IMR-90 (cell line): ENCODE measurements around the gene ATRNL1. TPM values are rescaled to one million over a fixed set of nuclear protein-coding genes. Genes with fewer than 3 reads are reported as not detected.
A peak's percentile ranks its signal among the peaks of the same experiment; 100 is the strongest.

Experiments used
- ATAC-seq: fragments of 200-7000 bp; cut with Tn5 transposase; 2 replicates; pipeline ENCODE4 v1.9.1; 2020; ENCODE audit warnings: low read depth, mild to moderate bottlenecking, moderate library complexity
- BruUV-seq: library from RNA; stranded (reverse); fragments of 400-500 nt; replicated peaks from 2 replicates; lab custom pipeline; 2021; lab: Mats Ljungman, UMichigan
- CTCF ChIA-PET: fragments of 300-600 bp; formaldehyde crosslinking; extraction: SDS; loops from one replicate; lab custom pipeline; 2021; ENCODE audit warnings: antibody characterized with exemption; lab: Yijun Ruan, JAX
- POLR2A ChIA-PET: fragments of 300-600 bp; sonication (Branson Sonifier 250); formaldehyde crosslinking; loops from one replicate; lab custom pipeline; 2022; ENCODE audit warnings: antibody characterized with exemption; ENCODE audit not compliant: unreplicated experiment; lab: Charles Lee
- DNase-seq: peaks from one replicate; pipeline ENCODE4 v3.0.0; 2013
- H2AFZ ChIP-seq: replicated peaks from 2 replicates; pipeline ENCODE3; 2013; ENCODE audit warnings: low read length, mild to moderate bottlenecking; ENCODE audit not compliant: poor library complexity
- H2AK5ac ChIP-seq: 2 replicates; pipeline ENCODE4 v1.6.1; 2013; ENCODE audit warnings: low read depth, low read length, inconsistent platforms
- H2AK9ac ChIP-seq: replicated peaks from 2 replicates; pipeline ENCODE3; 2013; ENCODE audit warnings: mild to moderate bottlenecking, low read depth, low read length, moderate library complexity; ENCODE audit not compliant: poor library complexity
- H2BK120ac ChIP-seq: 2 replicates; pipeline ENCODE4 v1.6.1; 2013; ENCODE audit warnings: low read depth, low read length, inconsistent platforms
- H2BK15ac ChIP-seq: 3 replicates; pipeline ENCODE4 v1.6.1; 2013; ENCODE audit warnings: low read depth, low read length, inconsistent platforms
- H2BK20ac ChIP-seq: 2 replicates; pipeline ENCODE4 v1.6.1; 2013; ENCODE audit warnings: low read depth, mild to moderate bottlenecking, inconsistent platforms, low read length, moderate library complexity
- H2BK5ac ChIP-seq: 2 replicates; pipeline ENCODE4 v1.6.1; 2013; ENCODE audit warnings: mild to moderate bottlenecking, low read depth, low read length, inconsistent platforms; ENCODE audit not compliant: poor library complexity, severe bottlenecking
- H3K14ac ChIP-seq: replicated peaks from 2 replicates; pipeline ENCODE4 v1.6.1; 2013; ENCODE audit warnings: low read depth, low read length, inconsistent platforms
- H3K18ac ChIP-seq: 2 replicates; pipeline ENCODE4 v1.6.1; 2013; ENCODE audit warnings: low read depth, low read length, control low read depth
- H3K23ac ChIP-seq: 2 replicates; pipeline ENCODE4 v1.6.1; 2013; ENCODE audit warnings: low read depth, low read length, inconsistent platforms
- H3K27ac ChIP-seq: 2 replicates; pipeline ENCODE4 v1.5.1; 2013; ENCODE audit warnings: mild to moderate bottlenecking, control low read depth, low read length; ENCODE audit not compliant: insufficient read depth
- H3K27me3 ChIP-seq: 2 replicates; pipeline ENCODE4 v1.6.1; 2013; ENCODE audit warnings: low read length; ENCODE audit not compliant: control insufficient read depth, insufficient read depth
- H3K36me3 ChIP-seq: 2 replicates; pipeline ENCODE4 v1.6.1; 2013; ENCODE audit warnings: low read length, mixed read lengths; ENCODE audit not compliant: control insufficient read depth, insufficient read depth
- H3K4ac ChIP-seq: 2 replicates; pipeline ENCODE4 v1.6.1; 2013; ENCODE audit warnings: low read depth, low read length, inconsistent platforms
- H3K4me1 ChIP-seq: 2 replicates; pipeline ENCODE4 v1.6.1; 2013; ENCODE audit warnings: low read length, mixed read lengths; ENCODE audit not compliant: control insufficient read depth, insufficient read depth
- H3K4me2 ChIP-seq: 2 replicates; pipeline ENCODE4 v1.6.1; 2013; ENCODE audit warnings: low read depth, mild to moderate bottlenecking, control low read depth, low read length, moderate library complexity
- H3K4me3 ChIP-seq: 2 replicates; pipeline ENCODE4 v1.5.1; 2013; ENCODE audit warnings: low read depth, mild to moderate bottlenecking, control low read depth, low read length, moderate library complexity; ENCODE audit not compliant: insufficient read depth
- H3K56ac ChIP-seq: 2 replicates; pipeline ENCODE4 v1.6.1; 2013; ENCODE audit warnings: low read length, inconsistent platforms; ENCODE audit not compliant: insufficient read depth; ENCODE audit errors: extremely low read depth
- H3K79me1 ChIP-seq, 2 experiments: 2 replicates each; pipeline ENCODE4 v1.6.1; 2013; ENCODE audit warnings: low read length in 2 of 2, inconsistent platforms in 1 of 2, low read depth in 1 of 2
- H3K9ac ChIP-seq: 2 replicates; pipeline ENCODE4 v1.6.1; 2013; ENCODE audit warnings: low read depth, low read length, control low read depth
- H3K9me1 ChIP-seq: 2 replicates; pipeline ENCODE4 v1.6.1; 2013; ENCODE audit warnings: low read length, inconsistent platforms; ENCODE audit not compliant: insufficient read depth
- H3K9me3 ChIP-seq: 2 replicates; pipeline ENCODE4 v1.6.1; 2013; ENCODE audit warnings: low read length; ENCODE audit not compliant: control insufficient read depth, insufficient read depth
- H4K20me1 ChIP-seq: 2 replicates; pipeline ENCODE4 v1.6.1; 2013; ENCODE audit warnings: low read length, inconsistent platforms; ENCODE audit not compliant: insufficient read depth
- H4K5ac ChIP-seq: 2 replicates; pipeline ENCODE4 v1.6.1; 2013; ENCODE audit warnings: mild to moderate bottlenecking, low read depth, low read length, control low read depth
- H4K8ac ChIP-seq, 2 experiments: 2 replicates each; pipeline ENCODE4 v1.6.1; 2013; ENCODE audit warnings: low read depth in 2 of 2, low read length in 2 of 2, control low read depth in 1 of 2, inconsistent platforms in 1 of 2
- H4K91ac ChIP-seq: 2 replicates; pipeline ENCODE4 v1.6.1; 2013; ENCODE audit warnings: low read depth, low read length, inconsistent platforms; ENCODE audit not compliant: insufficient read depth
- BHLHE40 ChIP-seq: fragments of 150-350 bp; IDR thresholded peaks from 2 replicates; pipeline ENCODE4 v1.6.1; 2016; ENCODE audit warnings: mild to moderate bottlenecking, low read depth, low read length
- CHD1 ChIP-seq: IDR thresholded peaks from 2 replicates; pipeline ENCODE4 v1.6.1; 2012; ENCODE audit warnings: low read depth, low read length, improper control_type of control experiment
- FOS ChIP-seq: fragments of 150-350 bp; IDR thresholded peaks from 2 replicates; pipeline ENCODE4 v1.6.1; 2016; ENCODE audit warnings: low read depth, low read length
- MXI1 ChIP-seq: IDR thresholded peaks from 2 replicates; pipeline ENCODE4 v1.6.1; 2012; ENCODE audit warnings: low read depth, mild to moderate bottlenecking, low read length, moderate library complexity, borderline replicate concordance
- NFE2L2 ChIP-seq: fragments of 150-350 bp; IDR thresholded peaks from 2 replicates; pipeline ENCODE4 v1.6.1; 2016; ENCODE audit warnings: low read depth, mild to moderate bottlenecking, low read length
- POLR2A ChIP-seq: IDR thresholded peaks from 2 replicates; pipeline ENCODE4 v1.6.1; 2012; ENCODE audit warnings: mild to moderate bottlenecking, low read depth, low read length
- RAD21 ChIP-seq: IDR thresholded peaks from 2 replicates; pipeline ENCODE4 v1.6.1; 2012; ENCODE audit warnings: low read length, improper control_type of control experiment
- RFX5 ChIP-seq: IDR thresholded peaks from 2 replicates; pipeline ENCODE4 v1.8.0; 2012; ENCODE audit warnings: low read depth, mild to moderate bottlenecking, low read length, moderate library complexity
- SMC3 ChIP-seq: fragments of 150-350 bp; IDR thresholded peaks from 2 replicates; pipeline ENCODE4 v1.6.1; 2016; ENCODE audit warnings: low read depth, mild to moderate bottlenecking, antibody characterized with exemption, low read length, moderate library complexity
- WGBS, 2 experiments: methylation state at CpG; one replicate each; pipeline versions ENCODE4 v1.1.5 to v1.1.7; 2013; ENCODE audit warnings: missing lambda C conversion rate in 2 of 2; ENCODE audit not compliant: insufficient read length in 1 of 2; ENCODE audit errors: extremely low coverage in 2 of 2; 5-methylcytosine and 5-hydroxymethylcytosine counted together
- dilution Hi-C: fragments of 300-500 bp; cut with HindIII; formaldehyde crosslinking; loops from one replicate; pipeline ENCODE4 v1.14.3; 2018; ENCODE audit warnings: low sequenced_read_pairs; ENCODE audit not compliant: unreplicated experiment
- in situ Hi-C: fragments of 300-500 bp; cut with MboI; formaldehyde crosslinking; loops from 3 replicates; pipeline ENCODE4 v1.14.3; 2019; ENCODE audit warnings: low sequenced_read_pairs, inconsistent platforms, mixed read lengths
- intact Hi-C: fragments of 100-400 bp; cut with micrococcal nuclease; formaldehyde crosslinking; loops from 2 replicates; pipeline ENCODE4 v1.10.0; 2022
- polyA plus RNA-seq, 3 experiments: library from polyadenylated mRNA; depleted of rRNA; stranded (reverse); fragments of >200 nt; gene quantifications; 2 replicates each; pipeline ENCODE4 v1.2.3, GENCODE V29; 2012; ENCODE audit warnings: low replicate concordance in 1 of 3
- total RNA-seq: library from RNA; depleted of rRNA; stranded (reverse); fragments of >200 nt; gene quantifications from 2 replicates; pipeline ENCODE4 v1.2.3, GENCODE V29; 2012
- TF ChIP-seq, protein P1 (sequence below): fragments of 150-350 bp; IDR thresholded peaks from 2 replicates; pipeline ENCODE4 v1.6.1; 2017; ENCODE audit warnings: mild to moderate bottlenecking, antibody characterized with exemption, low read length, low read depth
- TF ChIP-seq, protein P2 (sequence below): conservative IDR thresholded peaks from 2 replicates; pipeline ENCODE4 v1.5.1; 2012; ENCODE audit warnings: mild to moderate bottlenecking, low read depth, low read length, improper control_type of control experiment

The ATRNL1 gene
- total and polyA plus RNA-seq, 2 of the 4 experiments (the other 2 are of a cell fraction) = 0.18 to 0.19 TPM

DNA sequence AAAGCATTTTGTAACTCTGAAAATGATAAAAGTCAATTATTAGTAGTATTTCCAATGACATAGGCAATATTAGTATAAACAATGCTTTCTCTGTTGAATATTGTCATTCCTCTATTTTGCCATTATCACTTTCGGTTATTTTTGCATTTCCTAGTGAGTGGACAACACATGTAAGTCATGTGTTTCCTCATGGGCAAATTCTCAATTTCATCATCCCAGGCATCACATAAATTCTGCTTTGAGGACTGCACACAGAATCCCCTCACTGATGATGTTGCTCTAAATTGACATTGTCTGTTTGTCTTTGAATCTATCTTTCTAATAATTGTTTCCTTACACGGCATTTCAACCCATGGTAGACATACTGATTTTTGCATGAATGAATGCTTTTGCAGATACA is 842.6 kb downstream of the ATRNL1 start:
- Histone ChIP-seq H2AFZ (no peak overlapping the region), H4K91ac (no peak overlapping the region), H4K20me1 (no peaks in the 10 kb centered on the region), H3K18ac (no peak overlapping the region; the same call in 1 of the 2 replicates), H3K4ac (no peak overlapping the region; the same call in 1 of the 2 replicates), H3K27ac (no peak overlapping the region), H3K9ac (no peak overlapping the region), H2AK9ac (no peak overlapping the region), H2BK5ac (no peak overlapping the region), H3K27me3 (no peaks in the 10 kb centered on the region), H3K23ac (no peak overlapping the region), H3K79me1 (no peaks in the 10 kb centered on the region), H4K5ac (no peak overlapping the region), H2AK5ac (no peak overlapping the region; the same call in 1 of the 2 replicates), H2BK120ac (peak overlapping the region; percentile 28; the same call in 1 of the 2 replicates), H3K56ac (no peak overlapping the region), H3K4me1 (no peaks in the 10 kb centered on the region), H3K4me2 (no peak overlapping the region), H2BK20ac (peak overlapping the region; percentile 81), H4K8ac (no peak overlapping the region), H3K4me3 (no peak overlapping the region), H3K14ac (no peak overlapping the region), H3K9me1 (no peaks in the 10 kb centered on the region), H2BK15ac (no peak overlapping the region), H3K9me3 (no peaks in the 10 kb centered on the region), H3K36me3 (no peaks in the 10 kb centered on the region)
- POLR2A ChIA-PET = no interaction called here
- ATAC-seq (no peak), DNase-seq (no peak)
- no TSS peak for BruUV-seq
- dilution Hi-C loops (no loop called here), in situ Hi-C loops (no loop called here), intact Hi-C loops (loop anchor here (5.0 kb wide), 1 partner anchor 73 kb away; no protein-coding TSS in a partner anchor)
- no CpG with 5 or more reads among the region's 2 CpGs for WGBS, 2 experiments
- TF ChIP-seq POLR2A (no peak), FOS (no peak), SMC3 (no peak), NFE2L2 (no peak), CHD1 (no peak), BHLHE40 (no peak), RFX5 (no peak), RAD21 (no peak), MXI1 (no peak)
- TF ChIP-seq, protein P1, sequence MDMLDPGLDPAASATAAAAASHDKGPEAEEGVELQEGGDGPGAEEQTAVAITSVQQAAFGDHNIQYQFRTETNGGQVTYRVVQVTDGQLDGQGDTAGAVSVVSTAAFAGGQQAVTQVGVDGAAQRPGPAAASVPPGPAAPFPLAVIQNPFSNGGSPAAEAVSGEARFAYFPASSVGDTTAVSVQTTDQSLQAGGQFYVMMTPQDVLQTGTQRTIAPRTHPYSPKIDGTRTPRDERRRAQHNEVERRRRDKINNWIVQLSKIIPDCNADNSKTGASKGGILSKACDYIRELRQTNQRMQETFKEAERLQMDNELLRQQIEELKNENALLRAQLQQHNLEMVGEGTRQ = no peak
- TF ChIP-seq, protein P2, sequence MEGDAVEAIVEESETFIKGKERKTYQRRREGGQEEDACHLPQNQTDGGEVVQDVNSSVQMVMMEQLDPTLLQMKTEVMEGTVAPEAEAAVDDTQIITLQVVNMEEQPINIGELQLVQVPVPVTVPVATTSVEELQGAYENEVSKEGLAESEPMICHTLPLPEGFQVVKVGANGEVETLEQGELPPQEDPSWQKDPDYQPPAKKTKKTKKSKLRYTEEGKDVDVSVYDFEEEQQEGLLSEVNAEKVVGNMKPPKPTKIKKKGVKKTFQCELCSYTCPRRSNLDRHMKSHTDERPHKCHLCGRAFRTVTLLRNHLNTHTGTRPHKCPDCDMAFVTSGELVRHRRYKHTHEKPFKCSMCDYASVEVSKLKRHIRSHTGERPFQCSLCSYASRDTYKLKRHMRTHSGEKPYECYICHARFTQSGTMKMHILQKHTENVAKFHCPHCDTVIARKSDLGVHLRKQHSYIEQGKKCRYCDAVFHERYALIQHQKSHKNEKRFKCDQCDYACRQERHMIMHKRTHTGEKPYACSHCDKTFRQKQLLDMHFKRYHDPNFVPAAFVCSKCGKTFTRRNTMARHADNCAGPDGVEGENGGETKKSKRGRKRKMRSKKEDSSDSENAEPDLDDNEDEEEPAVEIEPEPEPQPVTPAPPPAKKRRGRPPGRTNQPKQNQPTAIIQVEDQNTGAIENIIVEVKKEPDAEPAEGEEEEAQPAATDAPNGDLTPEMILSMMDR = no peak
- CTCF ChIA-PET = no interaction called here
